Activated CD4-positive, CD25-positive, alpha-beta regulatory T cell treated with anti-CD3 and anti-CD28 coated beads, Interleukin-2, amount 50 U/mL, for 72 hours (primary cell): ENCODE results near the gene SCRN1.

Experiments used
- DNase-seq: peaks from one replicate; pipeline ENCODE4 v3.0.0; 2021

Gene SCRN1

DNA sequence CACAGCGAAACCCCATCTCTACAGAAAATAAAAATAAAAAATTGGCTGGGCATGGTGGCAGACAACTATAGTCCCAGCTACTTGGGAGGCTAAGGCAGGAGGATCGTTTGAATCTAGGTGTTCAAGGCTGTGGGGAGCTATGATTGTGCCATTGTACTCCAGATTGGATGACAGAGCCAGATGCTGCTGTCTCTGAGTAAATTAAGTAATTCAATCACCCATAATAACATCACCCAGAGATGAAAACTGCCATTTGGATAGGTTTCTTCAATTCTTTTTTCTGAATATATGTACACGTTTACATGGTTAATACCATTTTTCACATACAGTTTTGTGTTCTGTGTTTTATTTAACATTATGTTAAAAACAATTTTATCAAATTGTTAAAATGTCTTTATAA lies 104.0 kb downstream of the SCRN1 start:
- no peak for DNase-seq

DNA sequence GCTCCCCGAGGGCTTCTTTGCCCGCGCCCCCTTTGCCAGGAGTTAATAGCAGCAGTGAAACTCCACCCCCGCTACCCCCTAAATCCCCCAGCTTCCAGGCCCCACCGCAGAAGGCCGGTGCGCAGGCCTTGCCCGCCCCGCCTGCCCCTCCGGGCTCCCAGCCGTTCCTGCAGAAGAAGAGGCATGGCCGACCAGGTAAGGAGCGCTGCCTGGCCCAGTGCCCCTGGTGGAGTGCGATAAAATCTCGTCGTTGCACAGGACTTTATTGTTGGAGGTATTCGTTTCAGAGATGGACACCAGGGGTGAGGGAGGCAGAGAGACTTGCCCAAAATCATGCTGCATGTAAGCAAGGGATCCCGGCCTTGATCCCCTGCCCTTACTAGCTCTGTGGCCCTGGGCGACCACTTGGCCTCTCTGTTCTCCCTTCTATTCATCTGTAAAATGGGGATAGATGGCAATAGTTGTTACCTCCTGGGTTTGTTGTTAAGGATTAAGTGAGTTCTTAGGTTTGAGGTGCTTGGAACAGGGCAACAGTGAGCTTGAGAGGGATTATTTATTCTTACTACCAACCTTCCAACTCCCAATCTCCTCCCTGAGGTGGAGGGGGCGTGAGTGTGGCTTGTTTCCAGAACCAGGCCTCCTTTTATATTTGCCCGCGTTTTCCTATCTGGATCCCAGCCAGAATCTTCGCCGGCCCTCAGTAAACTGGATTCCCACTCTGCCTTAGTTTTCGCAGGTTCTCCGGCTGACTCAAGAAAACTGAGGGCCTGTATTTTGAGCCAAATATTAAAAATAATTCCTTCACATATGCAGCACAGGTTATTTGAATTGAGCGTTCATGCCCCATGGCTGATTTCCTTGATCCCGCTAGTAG lies 105.0 kb downstream of the SCRN1 start:
- no peak for DNase-seq

DNA sequence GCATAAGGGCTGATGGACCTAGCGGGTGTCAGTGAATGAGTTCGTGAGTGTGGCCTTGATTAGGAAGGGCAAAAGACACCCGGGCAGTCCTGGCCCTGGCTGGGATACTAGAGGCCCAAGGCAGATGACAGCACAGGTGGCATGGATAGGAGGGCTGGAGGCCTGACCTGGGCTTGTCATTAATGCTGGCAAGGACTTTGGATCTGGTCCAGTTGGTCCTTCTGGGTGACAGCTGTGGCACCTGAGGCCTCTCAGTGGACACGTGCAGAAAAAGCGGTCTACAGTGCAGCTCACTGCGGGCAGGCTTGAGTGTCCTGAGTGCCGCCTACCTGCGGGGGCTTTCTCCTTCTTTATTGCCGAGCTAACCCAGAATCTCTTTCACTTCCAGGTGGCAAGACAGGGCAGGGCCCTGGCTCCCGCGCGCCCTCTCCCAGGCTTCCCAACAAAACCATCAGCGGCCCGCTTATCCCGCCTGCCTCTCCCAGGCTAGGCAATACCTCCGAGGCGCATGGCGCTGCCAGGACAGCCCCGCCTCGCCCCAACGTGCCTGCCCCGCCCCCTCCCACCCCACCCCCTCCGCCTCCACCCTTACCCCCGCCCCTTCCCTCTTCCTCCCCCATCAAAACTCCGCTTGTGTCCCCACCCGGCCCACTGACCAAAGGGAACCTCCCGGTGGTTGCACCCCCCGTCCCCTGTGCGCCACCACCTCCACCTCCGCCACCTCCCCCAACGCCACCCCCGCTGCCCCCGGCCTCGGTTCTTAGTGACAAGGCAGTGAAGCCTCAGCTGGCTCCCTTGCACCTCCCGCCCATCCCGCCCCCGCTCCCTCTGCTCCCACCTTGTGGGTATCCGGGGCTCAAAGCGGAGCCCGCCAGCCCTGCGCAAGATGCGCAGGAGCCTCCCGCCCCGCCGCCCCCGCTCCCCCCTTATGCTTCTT lies 105.9 kb downstream of the SCRN1 start:
- DNase-seq: no peak

DNA sequence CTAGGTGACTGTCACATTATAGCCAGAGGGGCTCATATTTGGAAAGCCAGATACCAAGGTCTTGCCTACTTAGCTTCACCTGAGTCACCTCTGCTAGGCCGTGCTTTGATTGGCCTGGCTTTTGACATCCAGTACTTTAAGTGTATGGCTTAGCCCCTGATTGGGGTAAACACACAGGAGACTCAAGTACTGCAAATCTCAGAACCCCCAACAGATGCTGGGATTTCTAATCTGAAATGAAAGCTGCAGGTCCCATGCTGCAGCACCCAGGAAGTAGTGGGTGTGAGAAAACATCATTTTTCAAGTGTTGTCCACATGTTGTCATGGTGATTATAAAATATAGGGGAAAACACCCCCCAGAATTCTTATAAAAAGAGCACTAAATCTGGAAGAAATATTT lies 107.1 kb downstream of the SCRN1 start:
- no peak for DNase-seq

DNA sequence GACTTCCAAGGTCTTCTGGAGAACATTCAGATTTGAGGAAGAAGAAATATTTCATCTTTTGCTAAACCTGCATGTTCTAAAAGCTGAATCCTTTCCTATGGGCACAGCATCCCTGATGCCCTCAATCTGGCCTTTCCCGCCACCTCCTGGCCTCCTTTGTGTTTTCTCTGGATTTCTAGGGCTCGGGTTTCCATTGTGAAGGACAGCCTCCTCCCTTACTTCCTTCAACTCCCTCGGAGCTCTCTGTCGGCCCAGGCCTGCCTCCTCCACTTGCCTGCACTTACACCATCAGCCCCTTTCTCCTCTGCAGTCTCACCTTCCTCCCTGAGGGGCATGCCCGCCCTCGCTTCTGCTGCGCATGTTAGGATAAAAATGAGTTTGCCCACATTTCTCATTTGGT lies 107.9 kb downstream of the SCRN1 start:
- DNase-seq: no peak

DNA sequence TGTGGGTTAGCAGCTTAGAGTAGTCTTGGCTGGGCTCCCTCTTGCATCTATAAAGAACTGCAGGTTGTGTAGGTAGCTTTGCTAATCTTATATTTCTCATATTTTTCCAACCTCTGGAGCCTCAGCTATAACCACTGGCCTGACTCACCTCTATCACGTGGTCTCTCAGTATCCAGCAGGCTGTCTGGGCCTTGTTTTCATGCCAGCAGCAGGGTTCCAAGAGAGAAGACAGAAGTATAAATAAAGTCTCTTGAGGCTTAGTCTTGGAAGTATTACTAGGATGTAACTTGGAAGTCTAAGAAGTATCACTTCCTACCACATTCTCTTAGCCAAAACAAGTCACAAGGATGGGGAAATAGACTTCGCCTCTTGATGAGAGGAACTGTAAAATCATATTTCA lies 110.0 kb downstream of the SCRN1 start:
- DNase-seq: no peak

DNA sequence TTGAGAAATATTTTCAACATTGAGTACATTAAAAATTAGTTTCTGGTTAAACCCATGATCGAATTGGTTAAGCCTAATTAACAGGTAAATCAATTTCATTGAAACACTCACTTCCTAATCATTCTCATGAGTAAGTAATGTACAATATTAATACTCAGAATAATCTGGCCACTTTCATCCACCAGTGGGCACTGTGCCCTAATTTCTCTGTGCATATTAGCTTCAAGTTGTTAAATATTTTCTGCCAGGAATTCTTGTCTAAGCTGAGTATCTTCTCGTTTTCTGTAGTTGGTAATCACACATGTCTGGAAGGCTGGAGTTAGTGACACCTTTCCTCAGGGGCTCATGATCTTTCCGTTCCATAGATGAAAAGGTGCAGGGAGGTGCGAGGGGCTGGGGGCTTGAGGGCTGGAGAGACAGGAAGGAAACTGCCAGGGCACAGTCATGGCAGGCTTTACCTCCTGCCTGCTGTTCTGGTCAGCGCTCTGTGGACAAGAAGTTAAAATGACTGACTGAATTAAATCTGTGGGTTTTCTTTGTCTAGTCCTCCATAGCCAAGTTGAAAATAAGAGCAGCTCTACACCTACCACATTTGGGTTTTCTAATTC lies 111.4 kb downstream of the SCRN1 start:
- no peak for DNase-seq

DNA sequence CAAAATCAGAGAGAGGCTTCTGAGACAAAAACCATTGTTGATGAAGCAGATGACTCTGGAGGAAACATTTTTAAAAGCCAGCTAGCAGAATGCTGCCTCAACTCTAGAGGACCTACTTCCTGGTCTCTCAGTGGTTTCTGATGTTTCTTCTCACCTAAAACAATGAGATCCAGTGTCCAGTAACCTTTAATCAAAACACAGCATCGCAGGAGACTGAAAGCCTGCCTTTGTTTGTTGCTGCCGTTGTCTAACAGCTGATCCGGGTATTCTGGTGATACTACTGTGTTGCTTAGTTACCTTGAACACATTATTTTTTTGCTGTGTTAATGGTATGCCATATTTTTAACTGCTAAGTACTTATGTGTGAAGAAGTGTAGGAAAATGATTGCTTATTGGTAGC lies 112.4 kb downstream of the SCRN1 start:
- DNase-seq: no peak

DNA sequence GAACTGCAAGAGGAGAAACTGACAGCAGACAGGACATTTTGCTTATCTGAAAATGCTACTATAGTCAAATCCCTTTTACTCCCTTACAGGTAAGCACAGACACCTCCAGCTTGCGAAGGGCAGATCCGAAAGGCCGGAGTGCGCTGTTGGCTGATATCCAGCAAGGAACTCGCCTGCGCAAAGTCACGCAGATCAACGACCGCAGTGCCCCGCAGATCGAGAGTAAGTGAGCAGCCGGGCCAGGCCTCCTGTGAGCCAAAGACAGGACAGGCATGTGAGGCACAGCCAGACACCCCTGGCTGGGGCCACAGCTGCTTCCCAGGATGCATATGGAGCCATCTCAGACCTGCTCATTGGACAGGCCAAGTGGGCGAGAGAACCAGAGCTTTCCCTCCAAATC lies 113.9 kb downstream of the SCRN1 start:
- DNase-seq: no peak

DNA sequence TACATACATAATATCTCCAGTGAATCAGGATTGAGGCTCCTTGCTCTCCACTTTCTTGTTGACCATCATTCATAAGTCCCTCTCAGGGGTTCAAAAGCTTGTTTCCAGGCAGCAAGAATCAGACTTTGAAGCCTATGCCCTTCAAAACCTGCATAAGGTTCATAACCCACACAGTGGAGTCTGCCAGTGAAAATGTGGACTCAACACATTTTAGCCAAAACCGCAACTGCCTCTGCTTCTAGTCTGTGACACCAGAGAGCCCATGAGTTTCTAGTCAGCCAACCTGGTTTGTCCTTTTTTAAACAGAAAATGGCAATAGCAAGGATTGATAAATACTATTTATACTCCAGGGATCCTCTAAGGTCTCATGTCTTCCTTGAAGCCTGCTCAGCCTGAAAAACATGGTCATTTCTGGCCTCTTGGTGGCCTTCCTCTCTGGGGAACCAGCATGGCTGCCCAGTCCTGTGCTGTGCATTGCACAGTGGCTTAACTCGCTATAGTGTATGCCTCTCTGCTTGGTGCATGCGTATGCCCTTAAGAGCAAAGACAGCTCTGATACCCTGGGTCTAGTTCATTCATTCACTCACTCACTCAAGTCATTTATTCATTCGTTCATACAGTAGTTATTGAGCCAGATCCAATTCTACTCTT lies 115.8 kb downstream of the SCRN1 start:
- no peak for DNase-seq

DNA sequence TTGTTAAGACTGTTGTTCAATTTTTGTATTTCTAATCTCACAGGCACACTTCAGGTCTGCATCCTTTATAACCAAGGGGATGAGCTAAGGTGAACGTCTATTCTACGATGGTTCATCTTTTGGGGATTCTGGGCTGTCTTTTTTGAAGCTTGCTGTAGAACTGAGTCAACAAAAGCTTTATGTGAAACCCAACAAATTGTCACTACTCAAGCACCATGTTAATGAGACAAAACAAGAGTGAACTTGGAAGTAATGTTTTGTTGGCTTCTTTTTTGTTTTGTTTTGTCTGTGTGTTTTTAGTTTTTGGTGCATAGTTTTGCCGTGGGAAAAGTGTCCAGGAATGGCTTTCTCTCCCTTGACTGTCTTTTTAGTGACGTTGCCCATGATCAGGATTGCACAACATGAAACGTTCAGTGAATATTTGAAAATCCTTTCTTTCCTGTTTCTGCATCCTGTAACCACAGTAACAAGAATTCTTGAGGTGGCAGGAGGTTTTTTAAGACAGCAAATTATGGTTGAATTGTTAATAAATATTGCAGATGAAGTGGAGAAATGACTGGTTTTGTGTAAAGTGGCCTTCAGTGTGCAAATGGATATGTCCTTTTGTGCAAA lies 117.7 kb downstream of the SCRN1 start:
- no peak for DNase-seq
